IMR-90 (cell line): ENCODE data around the gene USH2A. TPM values are rescaled to one million over a fixed set of nuclear protein-coding genes. Genes with fewer than 3 reads are reported as not detected.

Source experiments
- ATAC-seq: fragments of 200-7000 bp; cut with Tn5 transposase; 2 replicates; pipeline ENCODE4 v1.9.1; 2020; ENCODE audit warnings: low read depth, mild to moderate bottlenecking, moderate library complexity
- BruUV-seq: library from RNA; stranded (reverse); fragments of 400-500 nt; replicated peaks from 2 replicates; lab custom pipeline; 2021; lab: Mats Ljungman, UMichigan
- CTCF ChIA-PET: fragments of 300-600 bp; formaldehyde crosslinking; extraction: SDS; loops from one replicate; lab custom pipeline; 2021; ENCODE audit warnings: antibody characterized with exemption; lab: Yijun Ruan, JAX
- POLR2A ChIA-PET: fragments of 300-600 bp; sonication (Branson Sonifier 250); formaldehyde crosslinking; loops from one replicate; lab custom pipeline; 2022; ENCODE audit warnings: antibody characterized with exemption; ENCODE audit not compliant: unreplicated experiment; lab: Charles Lee
- DNase-seq: peaks from one replicate; pipeline ENCODE4 v3.0.0; 2013
- H2AFZ ChIP-seq: replicated peaks from 2 replicates; pipeline ENCODE3; 2013; ENCODE audit warnings: low read length, mild to moderate bottlenecking; ENCODE audit not compliant: poor library complexity
- H2AK5ac ChIP-seq: 2 replicates; pipeline ENCODE4 v1.6.1; 2013; ENCODE audit warnings: low read depth, low read length, inconsistent platforms
- H2AK9ac ChIP-seq: replicated peaks from 2 replicates; pipeline ENCODE3; 2013; ENCODE audit warnings: mild to moderate bottlenecking, low read depth, low read length, moderate library complexity; ENCODE audit not compliant: poor library complexity
- H2BK120ac ChIP-seq: 2 replicates; pipeline ENCODE4 v1.6.1; 2013; ENCODE audit warnings: low read depth, low read length, inconsistent platforms
- H2BK15ac ChIP-seq: 3 replicates; pipeline ENCODE4 v1.6.1; 2013; ENCODE audit warnings: low read depth, low read length, inconsistent platforms
- H2BK20ac ChIP-seq: 2 replicates; pipeline ENCODE4 v1.6.1; 2013; ENCODE audit warnings: low read depth, mild to moderate bottlenecking, inconsistent platforms, low read length, moderate library complexity
- H2BK5ac ChIP-seq: 2 replicates; pipeline ENCODE4 v1.6.1; 2013; ENCODE audit warnings: mild to moderate bottlenecking, low read depth, low read length, inconsistent platforms; ENCODE audit not compliant: poor library complexity, severe bottlenecking
- H3K14ac ChIP-seq: replicated peaks from 2 replicates; pipeline ENCODE4 v1.6.1; 2013; ENCODE audit warnings: low read depth, low read length, inconsistent platforms
- H3K18ac ChIP-seq: 2 replicates; pipeline ENCODE4 v1.6.1; 2013; ENCODE audit warnings: low read depth, low read length, control low read depth
- H3K23ac ChIP-seq: 2 replicates; pipeline ENCODE4 v1.6.1; 2013; ENCODE audit warnings: low read depth, low read length, inconsistent platforms
- H3K27ac ChIP-seq: 2 replicates; pipeline ENCODE4 v1.5.1; 2013; ENCODE audit warnings: mild to moderate bottlenecking, control low read depth, low read length; ENCODE audit not compliant: insufficient read depth
- H3K27me3 ChIP-seq: 2 replicates; pipeline ENCODE4 v1.6.1; 2013; ENCODE audit warnings: low read length; ENCODE audit not compliant: control insufficient read depth, insufficient read depth
- H3K36me3 ChIP-seq: 2 replicates; pipeline ENCODE4 v1.6.1; 2013; ENCODE audit warnings: low read length, mixed read lengths; ENCODE audit not compliant: control insufficient read depth, insufficient read depth
- H3K4ac ChIP-seq: 2 replicates; pipeline ENCODE4 v1.6.1; 2013; ENCODE audit warnings: low read depth, low read length, inconsistent platforms
- H3K4me1 ChIP-seq: 2 replicates; pipeline ENCODE4 v1.6.1; 2013; ENCODE audit warnings: low read length, mixed read lengths; ENCODE audit not compliant: control insufficient read depth, insufficient read depth
- H3K4me2 ChIP-seq: 2 replicates; pipeline ENCODE4 v1.6.1; 2013; ENCODE audit warnings: low read depth, mild to moderate bottlenecking, control low read depth, low read length, moderate library complexity
- H3K4me3 ChIP-seq: 2 replicates; pipeline ENCODE4 v1.5.1; 2013; ENCODE audit warnings: low read depth, mild to moderate bottlenecking, control low read depth, low read length, moderate library complexity; ENCODE audit not compliant: insufficient read depth
- H3K56ac ChIP-seq: 2 replicates; pipeline ENCODE4 v1.6.1; 2013; ENCODE audit warnings: low read length, inconsistent platforms; ENCODE audit not compliant: insufficient read depth; ENCODE audit errors: extremely low read depth
- H3K79me1 ChIP-seq, 2 experiments: 2 replicates each; pipeline ENCODE4 v1.6.1; 2013; ENCODE audit warnings: low read length in 2 of 2, inconsistent platforms in 1 of 2, low read depth in 1 of 2
- H3K9ac ChIP-seq: 2 replicates; pipeline ENCODE4 v1.6.1; 2013; ENCODE audit warnings: low read depth, low read length, control low read depth
- H3K9me1 ChIP-seq: 2 replicates; pipeline ENCODE4 v1.6.1; 2013; ENCODE audit warnings: low read length, inconsistent platforms; ENCODE audit not compliant: insufficient read depth
- H3K9me3 ChIP-seq: 2 replicates; pipeline ENCODE4 v1.6.1; 2013; ENCODE audit warnings: low read length; ENCODE audit not compliant: control insufficient read depth, insufficient read depth
- H4K20me1 ChIP-seq: 2 replicates; pipeline ENCODE4 v1.6.1; 2013; ENCODE audit warnings: low read length, inconsistent platforms; ENCODE audit not compliant: insufficient read depth
- H4K5ac ChIP-seq: 2 replicates; pipeline ENCODE4 v1.6.1; 2013; ENCODE audit warnings: mild to moderate bottlenecking, low read depth, low read length, control low read depth
- H4K8ac ChIP-seq, 2 experiments: 2 replicates each; pipeline ENCODE4 v1.6.1; 2013; ENCODE audit warnings: low read depth in 2 of 2, low read length in 2 of 2, control low read depth in 1 of 2, inconsistent platforms in 1 of 2
- H4K91ac ChIP-seq: 2 replicates; pipeline ENCODE4 v1.6.1; 2013; ENCODE audit warnings: low read depth, low read length, inconsistent platforms; ENCODE audit not compliant: insufficient read depth
- BHLHE40 ChIP-seq: fragments of 150-350 bp; IDR thresholded peaks from 2 replicates; pipeline ENCODE4 v1.6.1; 2016; ENCODE audit warnings: mild to moderate bottlenecking, low read depth, low read length
- CEBPB ChIP-seq: IDR thresholded peaks from 2 replicates; pipeline ENCODE4 v1.6.1; 2012; ENCODE audit warnings: low read depth, low read length, improper control_type of control experiment
- CHD1 ChIP-seq: IDR thresholded peaks from 2 replicates; pipeline ENCODE4 v1.6.1; 2012; ENCODE audit warnings: low read depth, low read length, improper control_type of control experiment
- FOS ChIP-seq: fragments of 150-350 bp; IDR thresholded peaks from 2 replicates; pipeline ENCODE4 v1.6.1; 2016; ENCODE audit warnings: low read depth, low read length
- MAZ ChIP-seq: IDR thresholded peaks from 2 replicates; pipeline ENCODE4 v1.6.1; 2012; ENCODE audit warnings: low read depth, mild to moderate bottlenecking, low read length, improper control_type of control experiment, moderate library complexity, borderline replicate concordance
- NFE2L2 ChIP-seq: fragments of 150-350 bp; IDR thresholded peaks from 2 replicates; pipeline ENCODE4 v1.6.1; 2016; ENCODE audit warnings: low read depth, mild to moderate bottlenecking, low read length
- RCOR1 ChIP-seq: IDR thresholded peaks from 2 replicates; pipeline ENCODE4 v1.6.1; 2012; ENCODE audit warnings: mild to moderate bottlenecking, low read length, improper control_type of control experiment; ENCODE audit not compliant: insufficient replicate concordance
- WGBS, 2 experiments: methylation state at CpG; one replicate each; pipeline versions ENCODE4 v1.1.5 to v1.1.7; 2013; ENCODE audit warnings: missing lambda C conversion rate in 2 of 2; ENCODE audit not compliant: insufficient read length in 1 of 2; ENCODE audit errors: extremely low coverage in 2 of 2; 5-methylcytosine and 5-hydroxymethylcytosine counted together
- dilution Hi-C: fragments of 300-500 bp; cut with HindIII; formaldehyde crosslinking; loops from one replicate; pipeline ENCODE4 v1.14.3; 2018; ENCODE audit warnings: low sequenced_read_pairs; ENCODE audit not compliant: unreplicated experiment
- in situ Hi-C: fragments of 300-500 bp; cut with MboI; formaldehyde crosslinking; loops from 3 replicates; pipeline ENCODE4 v1.14.3; 2019; ENCODE audit warnings: low sequenced_read_pairs, inconsistent platforms, mixed read lengths
- intact Hi-C: fragments of 100-400 bp; cut with micrococcal nuclease; formaldehyde crosslinking; loops from 2 replicates; pipeline ENCODE4 v1.10.0; 2022
- polyA plus RNA-seq, 3 experiments: library from polyadenylated mRNA; depleted of rRNA; stranded (reverse); fragments of >200 nt; gene quantifications; 2 replicates each; pipeline ENCODE4 v1.2.3, GENCODE V29; 2012; ENCODE audit warnings: low replicate concordance in 1 of 3
- total RNA-seq: library from RNA; depleted of rRNA; stranded (reverse); fragments of >200 nt; gene quantifications from 2 replicates; pipeline ENCODE4 v1.2.3, GENCODE V29; 2012
- TF ChIP-seq, protein P1 (sequence below): fragments of 150-350 bp; IDR thresholded peaks from 2 replicates; pipeline ENCODE4 v1.6.1; 2017; ENCODE audit warnings: mild to moderate bottlenecking, antibody characterized with exemption, low read length, low read depth
- TF ChIP-seq, protein P2 (sequence below): conservative IDR thresholded peaks from 2 replicates; pipeline ENCODE4 v1.5.1; 2012; ENCODE audit warnings: mild to moderate bottlenecking, low read depth, low read length, improper control_type of control experiment

The USH2A gene
- total and polyA plus RNA-seq, 2 of the 4 experiments (the other 2 are of a cell fraction), result under 0.01 to 0.02 TPM

DNA sequence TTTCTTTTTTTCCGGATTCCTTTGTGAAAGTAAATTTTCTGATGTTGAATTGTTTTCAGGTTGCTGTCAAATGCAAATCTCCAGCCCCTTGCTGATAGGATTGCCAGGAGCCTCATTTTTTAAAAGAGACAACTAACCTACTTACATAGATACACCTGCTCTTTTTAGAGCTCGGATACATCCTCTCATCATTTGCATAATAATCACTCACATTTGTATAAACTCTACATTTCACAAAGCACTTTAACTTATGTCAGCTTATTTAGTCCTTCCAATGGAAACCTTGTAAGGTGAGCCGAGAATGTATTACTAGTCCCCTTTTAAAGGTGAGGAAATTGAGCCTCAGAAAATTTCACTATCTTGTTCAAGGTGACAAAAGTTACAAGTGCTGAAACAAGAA lies 771.4 kb downstream of the USH2A start:
- Histone ChIP-seq H3K9me3 (no peaks in the 10 kb centered on the region), H2AK5ac (no peak overlapping the region), H3K4me1 (peaks cover 2% of the 10 kb centered on the region; the same call in 1 of the 2 replicates), H3K9ac (no peak overlapping the region), H3K18ac (no peak overlapping the region), H3K56ac (no peak overlapping the region), H3K36me3 (no peaks in the 10 kb centered on the region), H3K4ac (no peak overlapping the region), H3K14ac (no peak overlapping the region), H3K4me3 (no peak overlapping the region), H3K4me2 (no peak overlapping the region), H2BK15ac (no peak overlapping the region), H4K5ac (no peak overlapping the region), H3K9me1 (no peaks in the 10 kb centered on the region), H3K27ac (no peak overlapping the region), H2BK120ac (no peak overlapping the region), H2BK5ac (no peak overlapping the region), H3K79me1 (no peaks in the 10 kb centered on the region), H4K8ac (no peak overlapping the region), H4K20me1 (no peaks in the 10 kb centered on the region), H3K23ac (no peak overlapping the region), H2AFZ (no peak overlapping the region), H2AK9ac (no peak overlapping the region), H2BK20ac (no peak overlapping the region), H4K91ac (no peak overlapping the region), H3K27me3 (no peaks in the 10 kb centered on the region)
- no peak for DNase-seq
- TF ChIP-seq RCOR1, result no peak
- TF ChIP-seq, protein P1, sequence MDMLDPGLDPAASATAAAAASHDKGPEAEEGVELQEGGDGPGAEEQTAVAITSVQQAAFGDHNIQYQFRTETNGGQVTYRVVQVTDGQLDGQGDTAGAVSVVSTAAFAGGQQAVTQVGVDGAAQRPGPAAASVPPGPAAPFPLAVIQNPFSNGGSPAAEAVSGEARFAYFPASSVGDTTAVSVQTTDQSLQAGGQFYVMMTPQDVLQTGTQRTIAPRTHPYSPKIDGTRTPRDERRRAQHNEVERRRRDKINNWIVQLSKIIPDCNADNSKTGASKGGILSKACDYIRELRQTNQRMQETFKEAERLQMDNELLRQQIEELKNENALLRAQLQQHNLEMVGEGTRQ, result no peak
- TF ChIP-seq MAZ, result no peak
- TF ChIP-seq NFE2L2, result no peak
- no peak for TF ChIP-seq CHD1
- no peak for TF ChIP-seq BHLHE40
- TF ChIP-seq, protein P2, sequence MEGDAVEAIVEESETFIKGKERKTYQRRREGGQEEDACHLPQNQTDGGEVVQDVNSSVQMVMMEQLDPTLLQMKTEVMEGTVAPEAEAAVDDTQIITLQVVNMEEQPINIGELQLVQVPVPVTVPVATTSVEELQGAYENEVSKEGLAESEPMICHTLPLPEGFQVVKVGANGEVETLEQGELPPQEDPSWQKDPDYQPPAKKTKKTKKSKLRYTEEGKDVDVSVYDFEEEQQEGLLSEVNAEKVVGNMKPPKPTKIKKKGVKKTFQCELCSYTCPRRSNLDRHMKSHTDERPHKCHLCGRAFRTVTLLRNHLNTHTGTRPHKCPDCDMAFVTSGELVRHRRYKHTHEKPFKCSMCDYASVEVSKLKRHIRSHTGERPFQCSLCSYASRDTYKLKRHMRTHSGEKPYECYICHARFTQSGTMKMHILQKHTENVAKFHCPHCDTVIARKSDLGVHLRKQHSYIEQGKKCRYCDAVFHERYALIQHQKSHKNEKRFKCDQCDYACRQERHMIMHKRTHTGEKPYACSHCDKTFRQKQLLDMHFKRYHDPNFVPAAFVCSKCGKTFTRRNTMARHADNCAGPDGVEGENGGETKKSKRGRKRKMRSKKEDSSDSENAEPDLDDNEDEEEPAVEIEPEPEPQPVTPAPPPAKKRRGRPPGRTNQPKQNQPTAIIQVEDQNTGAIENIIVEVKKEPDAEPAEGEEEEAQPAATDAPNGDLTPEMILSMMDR, result no peak
- TF ChIP-seq FOS, result no peak
- TF ChIP-seq CEBPB, result no peak
- BruUV-seq, result no TSS peak
- WGBS, 2 experiments, result no CpG with 5 or more reads among the region's 3 CpGs
- in situ Hi-C loops, result no loop called here
- ChIA-PET POLR2A (no interaction called here), CTCF (interaction anchor here (1.5 kb wide), 1 partner anchor 10 kb away, joined by 4 read pairs; no protein-coding TSS in a partner anchor)
- intact Hi-C loops, result no loop called here
- ATAC-seq, result no peak
- dilution Hi-C loops, result no loop called here
